NCI-H146 treated with DMSO at 0.1 percent for 48 hours (cell line): ENCODE data around the gene TBC1D10A.

ENCODE experiments used
- DNase-seq: peaks from one replicate; lab custom pipeline; 2025; ENCODE audit not compliant: unreplicated experiment; lab: John Stamatoyannopoulos, UW

Gene TBC1D10A

GRCh38 chr22:30268331-30268730 lies 58.4 kb downstream of the TBC1D10A start:
- no peak for DNase-seq

- DNase-seq: no peak
Observed at GRCh38 chr22:30267382-30268302, 59.1 kb downstream of the TBC1D10A start.

DNA sequence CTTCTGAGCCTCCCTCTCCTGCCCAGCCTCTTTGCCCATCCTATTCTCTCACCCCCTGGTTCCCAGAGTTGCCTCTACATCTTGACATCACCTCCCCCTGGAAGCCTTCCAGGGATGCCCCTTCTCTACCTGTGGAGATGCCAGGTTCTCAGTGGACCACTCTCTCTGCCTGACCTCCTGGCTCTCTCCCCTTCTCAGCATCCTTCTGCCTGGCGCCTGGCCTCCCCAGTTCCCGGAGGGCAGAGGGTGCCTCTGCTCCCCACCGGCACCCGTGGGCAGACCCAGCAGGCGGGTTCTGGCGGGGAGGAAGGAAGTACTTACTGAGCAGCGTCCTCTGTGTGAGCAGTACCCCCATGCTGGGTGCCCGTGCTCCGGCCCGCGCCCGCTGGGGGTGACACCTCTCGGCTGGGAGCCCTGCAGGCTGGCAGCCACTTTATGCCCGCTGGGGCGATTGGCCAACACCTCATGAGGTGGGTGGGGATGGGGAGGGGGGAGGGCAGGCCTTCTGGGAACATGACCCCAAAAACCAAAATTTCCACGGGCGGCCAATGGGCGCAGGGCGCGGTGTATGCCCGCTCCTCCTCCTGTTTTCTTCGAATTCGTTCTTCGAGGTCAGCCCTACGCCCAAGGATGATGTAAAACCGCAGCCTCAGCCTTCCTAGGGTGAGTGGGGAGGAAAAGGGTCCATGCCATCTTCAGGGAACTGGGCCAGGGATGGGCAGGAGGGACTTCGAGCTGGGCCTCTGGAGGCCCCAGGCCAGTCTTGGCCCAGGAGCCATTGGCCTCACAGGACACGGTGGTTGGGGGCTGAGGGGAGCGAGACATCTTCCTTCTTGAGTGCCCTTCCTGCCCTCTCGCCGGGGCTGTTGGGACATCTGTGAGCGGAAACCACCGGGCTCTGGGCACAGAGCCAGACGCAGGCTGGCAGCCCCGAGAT lies 60.0 kb downstream of the TBC1D10A start, which contains the start of gene OSM:
Gene OSM, minus strand, starts transcription at position 407 of the 937 bp plus-strand sequence. Its CDS starts 52 bp downstream, at position 355.
- DNase-seq: no peak

DNA sequence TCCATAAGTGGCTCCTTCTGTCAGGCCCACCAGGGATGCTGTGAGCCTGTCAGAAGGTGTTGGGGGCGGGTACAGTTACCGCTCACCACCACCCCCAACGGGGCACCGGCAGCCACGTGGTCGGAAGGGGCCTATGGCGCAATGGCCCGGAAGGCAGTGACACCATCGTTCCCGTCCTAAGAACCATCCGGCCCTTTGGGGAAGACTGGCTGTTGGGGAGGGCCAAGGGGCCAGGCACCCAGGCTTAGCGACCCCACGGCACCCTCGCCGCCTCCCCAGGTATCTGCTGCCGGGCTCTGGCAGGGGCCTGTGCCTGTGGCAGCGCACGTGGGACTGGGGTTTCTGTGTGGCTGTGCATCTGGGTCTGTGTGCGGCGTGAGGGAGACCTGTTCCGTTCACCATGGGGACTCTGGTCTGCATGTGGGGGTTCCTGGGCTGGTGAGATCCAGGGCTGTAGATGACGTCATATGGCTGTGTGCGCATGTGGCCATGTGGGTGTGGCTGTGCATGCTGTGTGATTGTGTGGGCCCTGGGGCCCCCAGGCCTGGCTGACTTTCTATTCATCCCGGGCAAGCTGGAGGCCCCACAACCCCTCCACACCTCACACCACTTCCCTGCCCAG lies 60.8 kb downstream of the TBC1D10A start:
- no peak for DNase-seq

- DNase-seq: no peak
Observed at GRCh38 chr22:30265131-30265720, 61.5 kb downstream of the TBC1D10A start.

DNA sequence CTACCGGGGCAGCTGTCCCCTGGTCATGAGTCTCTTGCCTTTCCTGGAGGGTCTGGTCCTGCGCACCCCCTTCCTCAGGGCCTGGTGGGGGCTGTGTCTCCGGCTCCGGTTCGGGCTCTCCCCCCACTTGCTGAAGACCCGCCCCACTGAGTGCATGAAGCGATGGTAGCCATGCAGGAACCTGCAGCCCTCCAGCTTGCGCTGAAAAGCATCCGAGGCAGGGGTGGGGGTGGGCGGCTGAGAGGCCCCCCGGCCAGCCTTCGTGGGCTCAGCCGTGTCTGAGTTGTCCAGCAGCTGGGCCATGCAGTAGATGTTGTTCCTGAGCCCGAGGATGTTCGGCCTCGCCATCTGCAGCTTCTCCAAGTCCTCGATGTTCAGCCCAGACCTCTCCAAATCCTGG lies 62.9 kb downstream of the TBC1D10A start:
- no peak for DNase-seq

GRCh38 chr22:30262917-30263741 lies 63.6 kb downstream of the TBC1D10A start:
- no peak for DNase-seq

DNA sequence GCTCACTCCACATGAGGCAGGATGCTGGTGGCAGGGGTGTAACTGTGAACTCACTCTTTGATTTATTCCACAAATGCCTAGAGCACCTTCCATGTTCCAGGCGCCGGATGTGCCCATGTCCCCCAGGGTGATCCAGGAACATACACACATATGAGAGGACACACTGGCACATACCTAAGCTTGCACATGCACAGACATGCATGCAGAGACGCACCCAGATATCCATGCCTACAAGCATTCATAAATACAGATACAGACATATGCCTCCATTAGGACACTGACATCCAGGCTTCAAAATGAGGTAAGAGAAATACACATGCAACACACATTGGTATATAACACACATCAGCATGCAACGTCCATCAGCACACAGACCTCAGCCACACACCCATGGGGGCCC lies 64.6 kb downstream of the TBC1D10A start:
- no peak for DNase-seq

- no peak for DNase-seq
Observed at GRCh38 chr22:30261134-30261533, 65.6 kb downstream of the TBC1D10A start.

- DNase-seq: no peak
Observed at GRCh38 chr22:30260682-30261081, 66.1 kb downstream of the TBC1D10A start.

DNA sequence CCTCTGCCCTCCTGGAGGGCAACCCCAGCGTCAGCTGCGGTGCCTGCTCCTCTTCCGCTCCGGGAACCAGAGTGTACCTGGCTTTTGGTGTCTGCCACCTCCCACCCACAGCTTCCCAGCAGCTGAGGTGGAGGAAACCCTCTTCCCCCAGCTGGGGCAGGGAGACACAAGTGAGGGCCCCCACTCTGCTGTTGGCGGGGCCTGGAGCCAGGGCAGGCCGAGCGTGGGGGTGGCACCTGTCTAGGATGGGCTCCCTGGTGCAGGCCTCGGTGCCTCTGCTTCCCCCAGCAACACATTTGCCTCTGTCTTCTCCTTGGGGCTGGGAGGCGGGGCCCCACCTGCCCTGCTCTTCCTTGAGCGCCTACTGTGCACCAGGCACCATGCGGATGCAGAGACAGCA lies 66.5 kb downstream of the TBC1D10A start:
- DNase-seq: no peak

DNA sequence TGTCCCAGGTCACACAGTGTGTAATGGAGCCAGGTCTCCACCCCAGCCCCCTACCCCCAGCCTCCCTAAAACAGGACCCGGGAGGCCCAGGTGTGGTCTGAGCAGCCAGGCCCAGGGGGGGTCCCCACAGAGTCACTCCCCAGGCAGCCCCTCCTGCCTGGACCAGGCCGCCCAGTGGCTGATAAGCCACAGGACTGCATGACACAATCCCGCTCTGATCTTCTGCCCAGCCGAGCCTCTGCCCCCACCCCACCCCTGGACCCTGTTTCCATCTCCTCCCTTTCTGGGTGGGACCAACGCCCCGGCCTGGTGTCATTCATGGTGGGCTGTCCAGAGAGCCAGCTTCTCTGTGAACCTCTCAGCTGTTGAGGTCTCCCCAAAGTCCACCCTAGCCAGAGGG lies 72.4 kb downstream of the TBC1D10A start:
- DNase-seq: no peak

DNA sequence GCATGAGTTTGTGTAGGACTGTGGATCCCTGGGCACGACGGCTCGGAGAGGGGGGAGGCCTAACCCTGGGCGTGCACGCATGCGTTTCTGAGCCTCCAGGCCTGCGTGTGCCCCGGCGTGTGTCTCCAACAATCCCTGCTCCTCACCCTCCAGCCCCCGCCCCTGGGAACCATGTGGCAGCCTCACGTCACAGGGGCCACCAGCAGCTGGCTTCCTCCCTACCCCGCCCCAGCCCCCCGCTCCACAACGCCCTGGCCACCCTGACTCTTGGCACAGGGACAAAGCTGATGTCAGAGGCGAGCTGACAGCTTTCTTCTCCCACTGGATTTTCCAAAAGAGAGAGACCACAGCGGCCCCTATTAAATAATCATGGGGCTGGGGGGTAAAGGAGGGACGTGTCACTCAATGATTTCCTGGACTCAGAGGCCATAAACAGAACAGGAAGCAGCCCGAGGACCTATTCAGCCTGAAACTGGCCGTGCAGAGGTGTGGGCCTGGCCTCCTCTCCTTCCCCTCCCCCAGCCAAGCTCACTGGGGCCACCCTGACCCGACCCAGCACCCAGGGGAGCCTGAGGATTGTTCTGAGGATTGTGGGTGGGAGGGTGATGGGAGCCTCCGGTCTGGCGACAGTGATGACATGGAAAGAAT lies 73.4 kb downstream of the TBC1D10A start:
- DNase-seq: no peak

DNA sequence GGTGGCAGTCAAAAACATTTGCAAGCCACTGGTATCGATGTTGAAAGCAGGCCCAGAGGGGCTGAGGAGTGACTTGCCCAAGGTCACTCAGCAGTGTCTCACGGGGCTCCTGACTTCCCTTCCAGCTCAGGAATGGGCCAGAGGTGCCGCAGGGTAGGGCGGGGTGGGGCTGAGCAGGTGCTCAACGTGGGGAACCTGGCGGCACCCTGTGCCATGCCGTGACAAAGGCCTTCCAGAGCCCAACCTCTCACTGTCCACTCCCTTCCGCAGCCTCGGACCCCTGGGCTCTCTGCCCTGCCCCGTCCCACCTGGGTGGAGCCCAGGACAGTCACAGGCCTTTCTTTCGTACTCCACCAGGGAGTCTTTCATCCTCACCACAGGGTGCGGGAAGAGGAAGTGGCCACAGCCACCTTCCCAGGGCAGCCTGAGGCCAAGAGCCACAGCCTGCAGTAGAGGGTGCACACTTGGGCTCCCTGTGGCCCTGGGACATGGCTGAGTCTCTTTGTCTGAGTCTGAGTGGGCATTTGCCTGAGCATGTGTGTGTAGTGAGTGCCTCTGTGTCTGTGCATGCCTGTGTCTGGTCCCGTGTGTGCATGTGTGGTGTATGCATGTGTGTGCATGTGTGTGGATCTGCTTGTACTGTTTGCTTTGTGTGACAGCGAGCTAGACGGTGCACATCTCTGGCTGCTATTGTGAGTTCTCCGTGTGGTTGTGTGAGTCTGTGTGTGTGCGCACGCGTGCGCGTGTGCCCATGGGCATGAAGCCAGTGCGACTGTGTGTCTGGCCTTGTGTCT lies 74.1 kb downstream of the TBC1D10A start:
- DNase-seq: no peak

DNA sequence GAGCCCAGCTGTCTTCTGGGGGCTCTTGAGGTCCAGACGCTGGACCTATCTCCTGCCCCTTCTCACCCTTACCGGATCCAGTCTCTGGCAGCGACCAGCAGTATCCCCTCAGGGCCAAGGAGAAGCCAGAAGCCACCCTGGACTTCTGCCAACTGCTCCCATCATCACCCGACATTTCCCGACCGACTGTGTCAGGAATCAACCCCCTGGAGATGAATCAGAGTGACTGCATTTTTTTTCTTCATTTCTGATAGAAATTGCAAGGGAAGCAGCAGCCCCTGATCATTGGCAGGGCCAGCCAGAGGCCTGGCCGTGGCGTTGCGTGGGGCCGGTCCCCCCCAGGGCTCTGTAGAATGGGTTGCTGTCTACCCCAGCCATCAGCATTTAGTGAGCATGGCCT lies 75.0 kb downstream of the TBC1D10A start:
- no peak for DNase-seq

DNA sequence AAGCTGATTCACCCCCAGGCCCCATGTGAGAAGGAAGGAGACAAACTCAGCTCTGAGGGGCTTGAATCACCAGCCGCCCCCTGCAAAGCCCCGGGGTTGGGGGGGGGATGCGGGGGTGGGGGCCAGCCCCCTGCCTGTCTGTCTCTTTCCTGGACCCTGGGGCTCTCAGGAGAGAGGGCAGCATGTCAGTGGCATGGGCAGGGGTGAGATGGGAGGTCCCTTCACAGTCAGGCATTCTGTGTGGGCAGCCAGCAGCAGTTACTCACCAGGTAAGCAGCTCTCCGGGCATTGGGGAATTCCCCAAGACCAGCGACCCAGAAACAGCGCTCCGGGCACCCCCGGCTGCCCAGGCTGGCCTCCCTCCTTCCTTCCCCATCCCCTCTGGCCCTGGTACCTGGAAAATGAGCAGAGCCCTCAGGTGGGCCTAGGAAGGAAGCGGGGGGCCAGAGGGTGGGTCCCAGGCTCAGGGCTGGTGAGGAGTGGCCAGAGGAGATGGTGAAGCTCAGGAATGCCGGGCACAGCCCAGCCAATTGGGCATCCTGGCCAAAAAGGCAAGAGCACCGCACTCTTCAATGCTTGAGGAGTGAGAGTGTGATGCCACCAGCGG lies 76.0 kb downstream of the TBC1D10A start:
- DNase-seq: no peak

DNA sequence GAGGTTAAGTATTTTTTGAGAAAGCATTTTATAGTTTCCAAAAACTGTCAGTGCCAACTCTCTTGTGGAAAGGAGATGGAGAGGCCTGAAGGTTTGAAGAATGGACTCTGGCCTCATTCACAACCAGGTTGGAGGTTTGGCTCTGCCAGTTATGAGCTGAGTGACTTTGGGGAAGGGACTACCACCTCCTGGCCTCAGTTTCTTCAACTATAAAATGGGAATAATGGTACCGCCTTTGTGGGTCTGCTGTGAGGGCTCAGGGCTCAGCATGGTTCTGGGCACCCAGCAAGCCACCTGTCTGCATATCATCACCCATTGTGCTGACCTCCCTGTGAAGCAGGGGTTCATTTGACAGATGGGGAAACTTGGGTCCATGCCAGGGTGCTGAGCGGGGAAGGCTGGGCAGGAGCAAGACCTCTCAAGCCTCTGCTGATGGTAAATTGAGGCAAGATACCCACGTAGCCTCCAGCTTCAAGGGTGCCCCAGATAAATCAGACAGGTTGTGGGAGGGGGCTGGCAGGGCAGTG lies 76.6 kb downstream of the TBC1D10A start:
- no peak for DNase-seq
